HFF-Myc (cell line): ENCODE data around the gene POLE.

Experiments used
- DNase-seq: peaks from one replicate; pipeline ENCODE4 v3.0.0-alpha.2; 2011; ENCODE audit warnings: low read depth; ENCODE audit errors: extremely low read depth
- H3K4me3 ChIP-seq: replicated peaks from 2 replicates; pipeline ENCODE4 v1.5.1; 2011; ENCODE audit warnings: low read depth, mild to moderate bottlenecking, control low read depth, low read length
- TF ChIP-seq, protein P1 (sequence below): IDR thresholded peaks from 2 replicates; pipeline ENCODE4 v1.5.1; 2012; ENCODE audit warnings: mild to moderate bottlenecking, low read depth, low read length, control low read depth; ENCODE audit errors: missing control alignments

POLE gene

DNA sequence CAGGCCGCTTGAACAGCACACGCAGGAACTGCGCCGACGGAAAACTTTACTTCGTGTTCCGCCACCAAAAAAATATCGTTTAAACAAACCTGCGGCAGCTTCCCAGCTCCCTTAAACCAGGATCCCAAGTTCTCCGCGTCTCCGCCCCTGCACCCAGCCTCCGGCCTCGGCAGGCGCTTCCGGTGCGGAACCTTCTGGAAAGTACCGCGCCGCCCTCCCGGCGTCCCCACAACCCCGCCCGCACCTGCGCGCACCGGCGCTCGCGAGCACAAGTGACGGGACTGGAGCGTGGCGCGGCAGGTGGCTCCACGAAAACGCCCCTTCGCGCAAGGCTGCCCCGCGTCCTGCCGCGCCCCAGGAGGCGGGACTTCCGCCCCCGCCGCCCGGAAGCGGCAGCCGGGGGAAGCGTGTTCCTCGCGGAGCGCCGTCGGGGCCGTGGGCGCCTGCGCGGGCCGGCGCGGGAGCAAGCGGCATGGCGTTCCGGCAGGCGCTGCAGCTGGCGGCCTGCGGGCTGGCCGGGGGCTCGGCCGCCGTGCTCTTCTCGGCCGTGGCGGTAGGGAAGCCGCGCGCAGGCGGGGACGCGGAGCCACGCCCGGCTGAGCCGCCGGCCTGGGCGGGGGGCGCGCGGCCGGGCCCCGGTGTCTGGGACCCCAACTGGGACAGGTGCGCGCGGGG, 23.4 kb upstream of the POLE start, which contains the start of gene PGAM5:
Gene PGAM5, plus strand, starts transcription at position 438 of the 675 bp plus-strand sequence. Its CDS starts 35 bp downstream, at position 473.
- TF ChIP-seq, protein P1, sequence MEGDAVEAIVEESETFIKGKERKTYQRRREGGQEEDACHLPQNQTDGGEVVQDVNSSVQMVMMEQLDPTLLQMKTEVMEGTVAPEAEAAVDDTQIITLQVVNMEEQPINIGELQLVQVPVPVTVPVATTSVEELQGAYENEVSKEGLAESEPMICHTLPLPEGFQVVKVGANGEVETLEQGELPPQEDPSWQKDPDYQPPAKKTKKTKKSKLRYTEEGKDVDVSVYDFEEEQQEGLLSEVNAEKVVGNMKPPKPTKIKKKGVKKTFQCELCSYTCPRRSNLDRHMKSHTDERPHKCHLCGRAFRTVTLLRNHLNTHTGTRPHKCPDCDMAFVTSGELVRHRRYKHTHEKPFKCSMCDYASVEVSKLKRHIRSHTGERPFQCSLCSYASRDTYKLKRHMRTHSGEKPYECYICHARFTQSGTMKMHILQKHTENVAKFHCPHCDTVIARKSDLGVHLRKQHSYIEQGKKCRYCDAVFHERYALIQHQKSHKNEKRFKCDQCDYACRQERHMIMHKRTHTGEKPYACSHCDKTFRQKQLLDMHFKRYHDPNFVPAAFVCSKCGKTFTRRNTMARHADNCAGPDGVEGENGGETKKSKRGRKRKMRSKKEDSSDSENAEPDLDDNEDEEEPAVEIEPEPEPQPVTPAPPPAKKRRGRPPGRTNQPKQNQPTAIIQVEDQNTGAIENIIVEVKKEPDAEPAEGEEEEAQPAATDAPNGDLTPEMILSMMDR = no peak
- H3K4me3 ChIP-seq = peak within 1 kb of the TSS; percentile 90
- peak; percentile 17 for DNase-seq

DNA sequence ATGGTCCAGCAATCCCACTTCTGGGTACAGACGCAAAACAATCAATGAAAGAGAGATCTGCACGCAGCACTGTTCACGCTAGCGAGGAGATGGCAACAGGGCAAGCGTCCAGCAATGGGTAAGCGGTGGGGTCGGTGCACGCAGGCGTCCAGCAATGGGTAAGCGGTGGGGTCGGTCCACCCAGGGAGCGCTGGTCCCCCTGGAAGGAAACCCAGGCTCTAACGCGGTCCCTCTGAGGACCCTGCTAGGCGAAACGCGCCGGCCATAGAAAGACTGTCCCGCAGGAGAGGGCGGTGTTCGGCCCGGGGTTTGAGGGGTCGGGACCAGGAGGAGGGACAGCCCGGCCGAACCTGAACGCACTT, 22.9 kb upstream of the POLE start:
- TF ChIP-seq, protein P1 = no peak
- no peak for DNase-seq
- H3K4me3 ChIP-seq = peak overlapping the region; percentile 90

DNA sequence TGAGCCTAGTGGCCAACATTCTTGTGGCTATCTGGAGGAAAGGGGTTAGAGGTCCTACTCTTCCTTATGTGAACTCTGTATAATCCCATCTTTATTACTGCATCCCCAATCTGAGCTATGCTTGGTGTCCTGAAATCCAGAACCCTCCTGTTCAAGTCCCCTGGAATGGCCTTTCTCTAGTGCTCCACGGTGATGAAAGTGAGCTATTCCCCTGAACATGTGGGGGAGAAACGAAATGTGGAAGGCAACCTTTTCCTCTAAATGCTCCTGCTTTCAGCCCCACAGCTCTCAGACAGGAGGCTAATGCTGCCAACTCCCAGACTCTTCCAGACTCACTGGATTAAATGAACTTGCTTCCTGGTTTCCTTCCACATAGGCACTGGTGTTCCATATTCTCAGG, 21.0 kb upstream of the POLE start:
- DNase-seq = no peak
- TF ChIP-seq, protein P1 = no peak

DNA sequence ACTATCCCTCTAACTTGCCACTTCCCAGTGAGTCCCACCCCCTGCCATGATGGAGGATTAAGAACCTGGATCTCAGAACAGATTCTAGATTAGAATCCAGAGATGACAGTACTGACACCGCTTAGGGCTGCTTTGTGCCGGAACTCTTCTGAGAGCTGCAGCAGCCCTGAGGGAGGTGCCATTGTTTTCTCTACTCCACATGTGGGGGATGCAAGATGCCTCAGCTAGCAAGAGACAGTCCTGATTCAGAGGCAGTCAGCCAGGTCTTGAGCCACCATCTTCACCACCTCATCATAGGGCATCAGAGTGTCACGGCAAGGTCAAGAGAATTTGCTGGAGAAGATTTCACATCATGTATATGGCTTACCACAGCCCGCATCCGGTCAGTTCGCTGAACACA, 20.1 kb upstream of the POLE start:
- no peak for DNase-seq
- TF ChIP-seq, protein P1 = no peak
- no peak overlapping the region for H3K4me3 ChIP-seq

More for the DNA sequence above, 21.0 kb upstream of the POLE start:
- no peak overlapping the region for H3K4me3 ChIP-seq

DNA sequence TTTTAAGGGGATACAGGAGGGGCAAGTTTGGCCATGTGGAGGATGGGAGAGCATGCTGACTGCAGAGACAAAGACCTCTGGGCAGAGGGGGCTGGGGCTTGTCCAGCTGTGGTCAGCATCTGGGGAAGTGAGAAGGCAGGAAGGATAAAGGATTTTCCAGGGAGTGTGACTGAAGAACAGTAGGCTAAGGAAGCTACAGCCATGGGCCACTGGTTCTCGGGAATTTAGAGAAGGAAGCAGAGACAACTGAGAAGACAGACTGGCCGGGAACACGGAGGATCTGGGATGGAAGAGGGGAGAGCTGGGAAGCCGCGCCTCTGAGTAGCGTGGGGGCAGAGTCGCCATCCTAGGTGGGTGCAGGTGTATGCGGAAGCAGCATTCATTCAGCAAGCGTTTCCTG, 16.5 kb upstream of the POLE start:
- TF ChIP-seq, protein P1 = no peak
- no peak overlapping the region for H3K4me3 ChIP-seq
- no peak for DNase-seq

DNA sequence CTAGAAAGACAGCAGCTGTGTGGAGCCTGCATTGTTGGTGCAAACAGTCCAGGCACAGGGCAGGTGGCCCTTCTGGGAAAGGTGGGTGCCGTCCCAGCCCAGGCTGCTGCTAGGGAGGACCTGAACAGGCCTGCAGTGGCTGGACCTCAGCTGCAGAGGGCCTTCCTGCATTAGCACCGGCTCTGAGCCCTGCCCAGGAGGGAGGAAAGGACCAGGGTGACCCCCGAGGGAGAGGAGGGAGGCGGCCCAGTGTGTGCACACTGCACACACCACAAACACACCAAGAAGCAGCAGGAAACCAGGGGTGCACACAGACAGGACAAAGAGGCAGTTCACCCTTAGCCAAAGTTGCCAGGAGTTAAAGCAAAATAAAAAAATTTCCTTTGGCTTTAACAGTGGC, 15.5 kb upstream of the POLE start:
- no peak overlapping the region for H3K4me3 ChIP-seq
- TF ChIP-seq, protein P1 = no peak
- no peak for DNase-seq
